Body of pancreas (tissue), 4 donors: ENCODE data around the gene DNAH2.

Source experiments
- POLR2A ChIP-seq, 3 donors: fragments of 450-650 bp; IDR thresholded peaks; one replicate each; pipeline ENCODE4 v1.6.1; 2016; ENCODE audit warnings: antibody characterized with exemption in 3 of 3, mild to moderate bottlenecking in 2 of 3
- TF ChIP-seq, protein P1 (sequence below), 7 experiments: fragments of 450-650 bp in 4 of 7; fragments of 200-600 bp in 3 of 7; sonication (generic) in 3 of 7; IDR thresholded peaks; one replicate each; pipeline ENCODE4 v1.5.1; 2016 to 2019; ENCODE audit warnings: antibody characterized with exemption in 7 of 7

GRCh38 chr17:7721612-7722011 is 4.1 kb downstream of the DNAH2 start:
- TF ChIP-seq, protein P1, sequence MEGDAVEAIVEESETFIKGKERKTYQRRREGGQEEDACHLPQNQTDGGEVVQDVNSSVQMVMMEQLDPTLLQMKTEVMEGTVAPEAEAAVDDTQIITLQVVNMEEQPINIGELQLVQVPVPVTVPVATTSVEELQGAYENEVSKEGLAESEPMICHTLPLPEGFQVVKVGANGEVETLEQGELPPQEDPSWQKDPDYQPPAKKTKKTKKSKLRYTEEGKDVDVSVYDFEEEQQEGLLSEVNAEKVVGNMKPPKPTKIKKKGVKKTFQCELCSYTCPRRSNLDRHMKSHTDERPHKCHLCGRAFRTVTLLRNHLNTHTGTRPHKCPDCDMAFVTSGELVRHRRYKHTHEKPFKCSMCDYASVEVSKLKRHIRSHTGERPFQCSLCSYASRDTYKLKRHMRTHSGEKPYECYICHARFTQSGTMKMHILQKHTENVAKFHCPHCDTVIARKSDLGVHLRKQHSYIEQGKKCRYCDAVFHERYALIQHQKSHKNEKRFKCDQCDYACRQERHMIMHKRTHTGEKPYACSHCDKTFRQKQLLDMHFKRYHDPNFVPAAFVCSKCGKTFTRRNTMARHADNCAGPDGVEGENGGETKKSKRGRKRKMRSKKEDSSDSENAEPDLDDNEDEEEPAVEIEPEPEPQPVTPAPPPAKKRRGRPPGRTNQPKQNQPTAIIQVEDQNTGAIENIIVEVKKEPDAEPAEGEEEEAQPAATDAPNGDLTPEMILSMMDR (IDR thresholded peaks at IDR 0.05), result no peak
- no peak for TF ChIP-seq POLR2A (IDR thresholded peaks at IDR 0.05)
